Neural progenitor cell (in vitro differentiated cells): ENCODE data around the gene TRIOBP. TPM values are rescaled to one million over a fixed set of nuclear protein-coding genes. Genes with fewer than 3 reads are reported as not detected.
A peak's percentile ranks its signal among the peaks of the same experiment; 100 is the strongest.

Experiments
- DNase-seq: peaks from one replicate; pipeline ENCODE4 v3.0.0-alpha.2; 2016; ENCODE audit warnings: low spot score
- H2AFZ ChIP-seq: fragments of 200-600 bp; sonication (generic); replicated peaks from 2 replicates; pipeline ENCODE4 v1.6.1; 2016; ENCODE audit warnings: antibody characterized with exemption
- H3F3A ChIP-seq: fragments of 200-600 bp; sonication (generic); 2 replicates; pipeline ENCODE4 v1.6.1; 2016; ENCODE audit warnings: antibody characterized with exemption, low read depth
- H3K27ac ChIP-seq: fragments of 200-600 bp; sonication (generic); 2 replicates; pipeline ENCODE4 v1.5.1; 2016; ENCODE audit warnings: mild to moderate bottlenecking
- H3K27me3 ChIP-seq: fragments of 200-600 bp; sonication (generic); 2 replicates; pipeline ENCODE4 v1.6.1; 2016; ENCODE audit warnings: mild to moderate bottlenecking, moderate library complexity
- H3K36me3 ChIP-seq: fragments of 200-600 bp; sonication (generic); 2 replicates; pipeline ENCODE4 v1.5.1; 2016
- H3K4me1 ChIP-seq: fragments of 200-600 bp; sonication (generic); 2 replicates; pipeline ENCODE4 v1.6.1; 2016; ENCODE audit warnings: mixed run types
- H3K4me2 ChIP-seq: fragments of 200-600 bp; sonication (generic); 2 replicates; pipeline ENCODE4 v1.6.1; 2016
- H3K4me3 ChIP-seq: fragments of 200-600 bp; sonication (generic); 2 replicates; pipeline ENCODE4 v1.5.1; 2016
- H3K79me2 ChIP-seq: fragments of 200-600 bp; sonication (generic); 2 replicates; pipeline ENCODE4 v1.6.1; 2016; ENCODE audit warnings: low read depth
- H3K9ac ChIP-seq: fragments of 200-600 bp; sonication (generic); 2 replicates; pipeline ENCODE4 v1.6.1; 2016
- H3K9me3 ChIP-seq: fragments of 200-600 bp; sonication (generic); 2 replicates; pipeline ENCODE4 v1.5.1; 2016; ENCODE audit warnings: low read depth
- H4K20me1 ChIP-seq: fragments of 200-600 bp; sonication (generic); 2 replicates; pipeline ENCODE4 v1.6.1; 2016; ENCODE audit warnings: low read depth
- H3K27ac Mint-ChIP-seq: 3 replicates; pipeline ENCODE4 v1.8.0; 2021; ENCODE audit warnings: mixed read lengths
- H3K27me3 Mint-ChIP-seq: 2 replicates; pipeline ENCODE4 v1.8.0; 2022; ENCODE audit warnings: low read depth, mild to moderate bottlenecking, inconsistent platforms, moderate library complexity, mixed read lengths; ENCODE audit not compliant: insufficient read depth
- H3K36me3 Mint-ChIP-seq: 3 replicates; pipeline ENCODE4 v1.8.0; 2021; ENCODE audit warnings: mixed read lengths
- H3K4me1 Mint-ChIP-seq: 3 replicates; pipeline ENCODE4 v1.8.0; 2021; ENCODE audit warnings: mixed read lengths
- H3K4me3 Mint-ChIP-seq: 3 replicates; pipeline ENCODE4 v1.8.0; 2021; ENCODE audit warnings: mild to moderate bottlenecking, moderate library complexity, mixed read lengths
- H3K9me3 Mint-ChIP-seq: 3 replicates; pipeline ENCODE4 v1.8.0; 2020; ENCODE audit warnings: mixed read lengths
- CTCF ChIP-seq: fragments of 200-600 bp; sonication (generic); IDR thresholded peaks from 2 replicates; pipeline ENCODE4 v1.5.1; 2017; ENCODE audit warnings: antibody characterized with exemption, mild to moderate bottlenecking
- EZH2 ChIP-seq: fragments of 200-600 bp; sonication (generic); IDR thresholded peaks from 2 replicates; pipeline ENCODE4 v1.6.1; 2017; ENCODE audit warnings: antibody characterized with exemption, mild to moderate bottlenecking, moderate library complexity
- EZH2phosphoT487 ChIP-seq: fragments of 200-600 bp; sonication (generic); IDR thresholded peaks from 2 replicates; pipeline ENCODE4 v1.6.1; 2017; ENCODE audit warnings: antibody characterized with exemption
- total RNA-seq: library from RNA; depleted of rRNA; stranded (reverse); fragments of >200 nt; gene quantifications from 2 replicates; pipeline ENCODE4 v1.2.3, GENCODE V29; 2015; ENCODE audit warnings: low replicate concordance

The TRIOBP gene
- total RNA-seq, 1 donor from 2014 or later: 25.2 TPM

GRCh38 chr22:37808294-37808657 lies 111.4 kb downstream of the TRIOBP start:
- Histone ChIP-seq H3K9ac (peak overlapping the region; percentile 2), H3K9me3 (no peaks in the 10 kb centered on the region), H3K36me3 (no peaks in the 10 kb centered on the region), H3K4me1 (peaks cover 30% of the 10 kb centered on the region), H3K79me2 (peaks cover 39% of the 10 kb centered on the region), H3K4me2 (peak overlapping the region; percentile 99), H3K27ac (no peak overlapping the region), H3K4me3 (peak overlapping the region; percentile 81), H2AFZ (no peak overlapping the region), H4K20me1 (peaks cover 45% of the 10 kb centered on the region), H3F3A (peaks cover 55% of the 10 kb centered on the region), H3K27me3 (peaks cover 37% of the 10 kb centered on the region)
- Mint-ChIP-seq H3K27ac (no peak overlapping the region), H3K4me3 (peak overlapping the region; percentile 88), H3K9me3 (peaks cover 3% of the 10 kb centered on the region), H3K27me3 (peaks cover 13% of the 10 kb centered on the region), H3K36me3 (no peaks in the 10 kb centered on the region), H3K4me1 (peaks cover 27% of the 10 kb centered on the region)
- TF ChIP-seq EZH2: peak; percentile 34
- no peak for TF ChIP-seq CTCF
- DNase-seq: no peak

GRCh38 chr22:37809672-37810333 lies 113.0 kb downstream of the TRIOBP start:
- TF ChIP-seq EZH2 (no peak), EZH2phosphoT487 (no peak), CTCF (no peak)
- Mint-ChIP-seq H3K27me3 (peaks cover 8% of the 10 kb centered on the region), H3K4me3 (peak overlapping the region; percentile 78), H3K27ac (no peak overlapping the region), H3K4me1 (peaks cover 16% of the 10 kb centered on the region), H3K36me3 (peaks cover 1% of the 10 kb centered on the region), H3K9me3 (peaks cover 3% of the 10 kb centered on the region)
- Histone ChIP-seq H3K4me1 (peaks cover 21% of the 10 kb centered on the region), H3K27me3 (peaks cover 21% of the 10 kb centered on the region), H3F3A (peaks cover 44% of the 10 kb centered on the region), H3K9ac (no peak overlapping the region), H3K9me3 (no peaks in the 10 kb centered on the region), H2AFZ (no peak overlapping the region), H4K20me1 (peaks cover 45% of the 10 kb centered on the region), H3K36me3 (no peaks in the 10 kb centered on the region), H3K4me3 (no peak overlapping the region), H3K79me2 (peaks cover 39% of the 10 kb centered on the region), H3K4me2 (no peak overlapping the region), H3K27ac (no peak overlapping the region)
- DNase-seq: no peak

- H3K79me2 ChIP-seq: peaks cover 22% of the 10 kb centered on the region
- peaks cover 9% of the 10 kb centered on the region for H3K4me1 ChIP-seq
- H3K27me3 Mint-ChIP-seq: peaks cover 2% of the 10 kb centered on the region
- peaks cover 12% of the 10 kb centered on the region for H3K27me3 ChIP-seq
- no peak overlapping the region for H3K9ac ChIP-seq
- peaks cover 5% of the 10 kb centered on the region for H3K4me1 Mint-ChIP-seq
- TF ChIP-seq EZH2 (no peak), EZH2phosphoT487 (no peak), CTCF (no peak)
- no peaks in the 10 kb centered on the region for H3K9me3 ChIP-seq
- no peaks in the 10 kb centered on the region for H3K36me3 ChIP-seq
- no peak overlapping the region for H3K27ac Mint-ChIP-seq
- no peak overlapping the region for H2AFZ ChIP-seq
- no peak overlapping the region for H3K4me3 Mint-ChIP-seq
- H4K20me1 ChIP-seq: peaks cover 30% of the 10 kb centered on the region
- H3K4me3 ChIP-seq: no peak overlapping the region
- H3K27ac ChIP-seq: no peak overlapping the region
- DNase-seq: no peak
- H3F3A ChIP-seq: peaks cover 29% of the 10 kb centered on the region
- no peak overlapping the region for H3K4me2 ChIP-seq
- peaks cover 1% of the 10 kb centered on the region for H3K36me3 Mint-ChIP-seq
- H3K9me3 Mint-ChIP-seq: no peaks in the 10 kb centered on the region
These were observed 115.0 kb downstream of the TRIOBP start for GRCh38 chr22:37811867-37812266.
